H54 (cell line): ENCODE results near the gene P4HTM.
A peak's percentile ranks its signal among the peaks of the same experiment; 100 is the strongest.

Source experiments
- DNase-seq: peaks from one replicate; pipeline ENCODE4 v3.0.0; 2011; ENCODE audit warnings: low spot score, mixed read lengths; ENCODE audit not compliant: insufficient read length
- FAIRE-seq: peaks from 3 replicates; lab custom pipeline; 2011; peaks lifted over from hg19 to GRCh38; lab: Jason Lieb, UNC
- POLR2A ChIP-seq: IDR thresholded peaks from 2 replicates; pipeline ENCODE4 v1.6.1; 2011; ENCODE audit warnings: low read depth, mild to moderate bottlenecking, low read length

The P4HTM gene, protein sequence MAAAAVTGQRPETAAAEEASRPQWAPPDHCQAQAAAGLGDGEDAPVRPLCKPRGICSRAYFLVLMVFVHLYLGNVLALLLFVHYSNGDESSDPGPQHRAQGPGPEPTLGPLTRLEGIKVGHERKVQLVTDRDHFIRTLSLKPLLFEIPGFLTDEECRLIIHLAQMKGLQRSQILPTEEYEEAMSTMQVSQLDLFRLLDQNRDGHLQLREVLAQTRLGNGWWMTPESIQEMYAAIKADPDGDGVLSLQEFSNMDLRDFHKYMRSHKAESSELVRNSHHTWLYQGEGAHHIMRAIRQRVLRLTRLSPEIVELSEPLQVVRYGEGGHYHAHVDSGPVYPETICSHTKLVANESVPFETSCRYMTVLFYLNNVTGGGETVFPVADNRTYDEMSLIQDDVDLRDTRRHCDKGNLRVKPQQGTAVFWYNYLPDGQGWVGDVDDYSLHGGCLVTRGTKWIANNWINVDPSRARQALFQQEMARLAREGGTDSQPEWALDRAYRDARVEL

DNA sequence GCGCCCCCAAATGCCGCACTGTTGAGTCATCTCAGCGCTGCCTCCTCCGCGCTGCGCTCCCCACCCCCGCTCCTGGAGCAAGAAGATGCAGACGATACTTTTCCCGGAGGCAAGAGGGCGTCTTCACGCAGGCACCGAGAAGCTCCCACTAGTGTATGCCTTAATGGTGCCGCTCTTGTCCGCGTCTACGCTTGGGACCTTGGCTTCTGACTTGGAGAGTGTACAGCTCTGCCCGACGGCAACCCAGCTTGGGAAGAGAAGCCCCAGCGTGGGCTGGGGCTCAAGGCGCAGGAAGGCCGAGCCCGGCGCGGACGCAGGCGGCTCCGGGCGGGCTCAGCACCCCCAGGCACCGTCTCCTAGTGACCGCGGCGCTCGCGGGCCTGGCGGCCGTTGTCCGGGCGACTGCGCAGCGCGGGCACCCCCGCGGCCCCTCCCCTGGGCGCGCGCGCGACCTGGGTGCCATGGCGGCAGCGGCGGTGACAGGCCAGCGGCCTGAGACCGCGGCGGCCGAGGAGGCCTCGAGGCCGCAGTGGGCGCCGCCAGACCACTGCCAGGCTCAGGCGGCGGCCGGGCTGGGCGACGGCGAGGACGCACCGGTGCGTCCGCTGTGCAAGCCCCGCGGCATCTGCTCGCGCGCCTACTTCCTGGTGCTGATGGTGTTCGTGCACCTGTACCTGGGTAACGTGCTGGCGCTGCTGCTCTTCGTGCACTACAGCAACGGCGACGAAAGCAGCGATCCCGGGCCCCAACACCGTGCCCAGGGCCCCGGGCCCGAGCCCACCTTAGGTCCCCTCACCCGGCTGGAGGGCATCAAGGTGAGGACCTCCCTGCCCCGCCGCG lies at the start of gene P4HTM:
Gene P4HTM (plus strand): TSS at position 446 of the 840 bp plus-strand sequence. CDS start 16 bp downstream, at position 462.
- peak; percentile 55 for TF ChIP-seq POLR2A
- FAIRE-seq (no peak), DNase-seq (peak; percentile 94)

DNA sequence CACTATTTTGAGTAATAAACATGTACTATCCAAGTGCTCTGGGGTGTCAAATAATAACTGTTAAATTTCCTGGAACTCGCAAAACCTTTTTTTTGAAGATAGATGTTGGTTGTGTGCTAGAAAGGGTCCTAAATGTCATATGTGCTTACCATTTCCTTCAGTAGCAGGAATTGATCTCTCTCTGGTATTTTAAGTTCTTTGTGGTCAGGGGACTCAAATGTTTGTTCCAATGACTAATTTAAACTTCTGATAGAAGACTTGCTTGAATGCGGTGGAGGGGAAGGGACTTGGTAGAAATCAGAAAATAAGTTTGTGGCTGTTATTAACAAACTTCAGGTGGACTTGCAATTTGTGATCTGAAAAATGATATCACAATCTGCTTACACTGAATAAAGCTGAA lies 44.6 kb upstream of the P4HTM start:
- FAIRE-seq (no peak), DNase-seq (no peak)
- no peak for TF ChIP-seq POLR2A

DNA sequence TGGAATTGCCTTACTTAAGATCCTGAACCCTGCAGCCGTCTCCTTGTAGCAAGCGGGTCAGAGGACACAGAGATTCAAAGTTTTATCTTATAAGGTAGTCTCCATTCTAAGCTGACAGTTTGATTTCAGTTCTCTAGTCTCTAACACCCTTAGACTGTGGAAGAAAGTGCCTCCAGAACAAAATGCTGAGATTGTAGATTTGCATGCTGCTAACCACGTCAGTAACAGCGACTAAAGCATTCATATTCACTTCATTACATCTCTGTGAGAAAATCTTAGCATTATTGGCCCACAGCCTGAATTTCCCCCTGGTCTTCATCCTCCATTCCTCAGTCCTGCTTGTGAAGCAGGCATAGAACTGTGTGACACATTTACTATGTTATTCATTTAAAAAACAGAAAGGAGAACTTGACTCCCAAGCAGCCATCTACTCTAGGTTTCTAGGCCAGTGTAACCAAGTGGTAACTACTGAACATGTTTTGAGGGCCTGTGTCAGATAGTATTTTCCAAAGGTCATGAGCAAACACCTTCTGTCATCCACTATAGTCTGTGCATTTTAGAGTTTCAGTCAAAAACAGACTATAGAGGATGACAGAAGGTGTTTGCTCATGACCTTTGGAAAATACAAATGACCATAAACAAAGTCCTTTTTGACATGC lies 44.0 kb upstream of the P4HTM start:
- DNase-seq (no peak), FAIRE-seq (no peak)
- TF ChIP-seq POLR2A, result no peak

DNA sequence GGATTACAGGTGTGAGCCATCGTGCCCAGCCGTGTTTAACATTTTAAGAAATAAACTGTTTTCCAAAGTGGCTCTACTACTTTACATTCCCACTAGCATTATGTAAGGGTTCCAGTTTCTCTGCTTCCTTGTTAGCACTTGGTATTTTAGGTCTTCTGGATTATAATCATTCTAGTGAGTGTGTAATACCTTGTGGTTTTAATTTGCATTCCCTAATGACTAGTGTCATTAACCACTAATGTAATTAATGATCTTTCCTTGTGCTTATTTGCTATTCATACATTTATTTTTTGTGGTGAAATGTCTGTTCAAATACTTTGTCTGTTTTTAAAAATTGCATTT lies 40.7 kb upstream of the P4HTM start:
- FAIRE-seq (no peak), DNase-seq (no peak)
- no peak for TF ChIP-seq POLR2A

DNA sequence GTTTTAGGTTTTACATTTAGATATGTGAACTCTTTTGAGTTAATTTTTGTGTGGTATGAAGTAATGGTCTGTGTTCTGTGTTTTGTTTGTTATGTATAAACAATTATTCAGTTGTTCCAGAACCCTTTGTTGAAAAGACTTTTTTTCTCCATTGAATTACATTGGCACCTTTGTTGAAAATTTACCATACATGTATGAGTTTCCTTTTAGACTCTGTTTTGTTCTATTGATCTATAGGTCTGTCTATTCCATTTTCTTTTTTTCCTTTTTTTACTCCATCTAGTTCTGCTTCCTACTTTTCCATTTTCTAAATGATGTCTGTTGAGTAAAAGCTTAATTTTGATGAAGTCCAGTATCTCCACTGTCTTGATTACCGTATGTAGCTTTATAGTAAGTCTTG lies 40.0 kb upstream of the P4HTM start:
- FAIRE-seq (no peak), DNase-seq (no peak)
- no peak for TF ChIP-seq POLR2A

DNA sequence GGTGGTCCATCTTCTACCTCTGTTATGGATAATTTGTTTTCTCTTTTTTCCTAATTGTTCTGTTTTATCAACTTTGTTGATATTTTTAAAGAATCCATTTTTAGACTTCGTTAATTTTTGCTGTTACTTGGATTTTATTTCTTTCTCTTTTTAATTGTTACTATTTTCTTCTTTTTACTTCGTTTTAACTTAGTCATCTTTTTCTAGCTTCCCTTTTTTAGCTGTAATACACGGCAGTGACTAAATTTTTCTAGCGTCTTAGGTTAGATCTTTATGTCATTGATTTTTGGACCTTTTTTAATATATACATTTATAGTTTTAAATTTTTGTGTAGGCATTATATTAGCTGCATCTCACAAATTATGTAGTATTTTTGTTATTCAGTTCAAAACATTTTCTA lies 38.3 kb upstream of the P4HTM start:
- no peak for DNase-seq
- no peak for TF ChIP-seq POLR2A
- no peak for FAIRE-seq

DNA sequence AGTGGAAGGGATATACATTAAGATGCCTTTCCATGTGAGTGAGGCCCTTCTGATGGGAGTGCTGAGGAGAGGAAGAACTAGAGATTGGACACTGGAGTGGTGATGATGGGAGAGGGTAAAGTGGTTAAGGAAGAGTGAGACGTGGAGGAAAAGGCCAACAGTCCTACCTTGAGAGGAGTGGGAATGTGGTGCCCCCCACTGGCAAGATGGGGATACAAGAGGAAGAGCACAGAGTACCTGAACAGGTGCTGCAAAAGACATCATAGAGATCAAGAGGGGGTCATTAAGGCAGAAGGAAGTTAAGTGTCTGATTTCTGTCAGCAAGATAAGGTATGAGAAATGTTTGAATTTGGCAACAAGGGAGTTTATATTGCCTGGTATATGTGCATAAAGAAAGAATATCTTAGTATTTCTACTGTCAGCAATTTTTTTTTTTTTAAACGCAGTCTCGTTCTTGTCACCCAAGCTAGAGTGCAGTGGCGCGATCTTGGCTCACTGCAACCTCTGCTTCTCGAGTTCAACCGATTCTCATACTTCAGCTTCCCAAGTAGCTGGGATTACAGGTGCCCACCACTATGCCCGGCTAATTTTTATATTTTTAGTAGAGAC lies 37.4 kb upstream of the P4HTM start:
- no peak for TF ChIP-seq POLR2A
- FAIRE-seq (peak; percentile 61), DNase-seq (no peak)

DNA sequence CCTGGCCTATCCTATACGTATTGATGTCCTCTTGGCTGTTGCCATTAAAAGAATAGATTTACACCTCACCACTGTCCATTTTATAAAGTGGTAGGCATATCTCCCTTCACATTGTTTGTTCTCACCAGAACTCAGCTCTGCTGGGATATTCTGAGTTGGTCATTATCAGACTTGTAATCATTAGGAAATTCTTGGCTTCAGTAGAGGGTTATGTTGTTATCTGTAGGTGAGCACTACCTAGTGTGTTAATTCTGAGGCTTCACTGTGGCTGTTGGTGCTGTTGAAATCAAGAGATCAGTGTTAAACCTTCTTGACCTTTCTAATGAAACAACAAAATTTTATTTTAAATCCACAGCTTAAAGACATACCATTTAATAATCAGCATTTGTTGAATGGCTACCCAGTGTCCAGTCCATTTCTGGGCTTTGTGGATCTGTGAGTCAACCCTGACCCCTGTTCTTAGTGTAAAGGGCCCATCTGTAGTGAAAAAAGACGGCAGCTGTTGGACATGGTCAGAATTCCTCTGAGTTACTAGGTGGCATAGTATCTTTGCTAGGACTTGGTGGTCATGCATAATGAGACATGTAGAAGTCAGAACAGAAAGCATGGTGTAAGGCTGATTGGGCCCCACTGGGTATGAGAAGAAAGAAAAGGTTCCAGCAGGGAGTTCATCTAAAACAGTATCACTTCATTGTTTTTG lies 32.9 kb upstream of the P4HTM start:
- no peak for TF ChIP-seq POLR2A
- FAIRE-seq, result no peak
- no peak for DNase-seq

DNA sequence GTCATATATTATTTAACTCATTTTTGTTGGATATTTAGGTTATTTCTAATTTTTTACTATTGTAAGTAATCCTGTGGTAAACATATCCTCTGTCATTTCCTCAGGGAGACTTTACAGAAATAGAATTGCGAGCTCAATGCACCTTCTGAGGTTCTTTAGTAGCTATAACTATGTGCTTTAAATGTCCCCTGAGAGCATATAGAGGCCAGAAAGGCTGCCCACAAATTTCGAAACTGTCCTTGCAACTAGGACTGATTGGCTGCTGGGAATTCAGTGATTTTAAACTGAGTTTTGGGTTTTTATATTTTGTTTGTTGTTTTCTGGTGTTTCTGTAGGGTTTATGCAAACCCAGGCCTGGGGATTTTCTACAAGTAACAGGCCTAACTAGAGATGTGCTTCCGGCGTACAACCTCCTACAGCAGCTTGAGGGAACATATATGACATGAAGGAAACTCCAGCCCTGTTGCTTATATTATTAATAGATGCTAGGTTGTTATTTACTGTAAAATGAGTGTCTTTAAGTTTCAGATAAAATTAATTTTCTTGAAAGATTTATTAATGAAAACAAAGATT lies 29.1 kb upstream of the P4HTM start:
- DNase-seq, result no peak
- TF ChIP-seq POLR2A, result no peak
- FAIRE-seq, result no peak

DNA sequence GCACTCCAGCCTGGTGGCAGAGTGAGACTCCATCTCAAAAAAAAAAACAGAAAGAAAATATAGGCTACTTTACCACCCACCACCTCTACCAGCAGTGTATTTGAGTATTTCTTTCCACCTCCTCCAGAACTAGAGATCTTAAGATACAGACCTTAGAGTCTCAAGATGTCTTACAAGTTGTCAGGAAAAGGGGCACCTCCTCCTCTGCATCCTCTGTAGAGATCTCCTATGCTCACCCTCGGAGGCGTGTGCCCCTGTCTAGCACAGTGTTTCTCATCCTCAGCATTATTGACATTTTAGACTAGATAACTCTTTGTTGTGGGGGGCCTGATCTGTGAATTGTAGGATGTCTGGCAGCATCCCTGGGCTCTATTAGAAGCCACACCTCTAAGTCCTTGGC lies 27.7 kb upstream of the P4HTM start:
- DNase-seq (no peak), FAIRE-seq (no peak)
- TF ChIP-seq POLR2A, result no peak

DNA sequence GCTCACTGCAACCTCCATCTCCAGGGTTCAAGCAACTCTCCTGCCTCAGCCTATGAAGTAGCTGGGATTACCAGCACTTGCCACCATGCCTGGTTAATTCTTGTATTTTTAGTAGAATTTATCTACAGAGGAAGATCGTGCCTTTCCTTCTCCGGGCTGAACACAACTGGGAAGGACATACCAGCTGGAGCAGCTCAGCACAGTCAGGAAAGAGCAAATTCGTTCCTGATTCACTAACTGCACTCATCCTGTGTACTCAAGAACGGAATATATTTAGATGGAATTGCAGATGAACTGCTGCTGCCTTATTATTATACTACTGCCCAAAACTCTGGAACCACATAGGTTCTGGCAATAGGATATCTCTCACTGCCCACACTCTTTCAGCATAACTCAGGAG lies 27.1 kb upstream of the P4HTM start:
- TF ChIP-seq POLR2A, result no peak
- DNase-seq (no peak), FAIRE-seq (no peak)

DNA sequence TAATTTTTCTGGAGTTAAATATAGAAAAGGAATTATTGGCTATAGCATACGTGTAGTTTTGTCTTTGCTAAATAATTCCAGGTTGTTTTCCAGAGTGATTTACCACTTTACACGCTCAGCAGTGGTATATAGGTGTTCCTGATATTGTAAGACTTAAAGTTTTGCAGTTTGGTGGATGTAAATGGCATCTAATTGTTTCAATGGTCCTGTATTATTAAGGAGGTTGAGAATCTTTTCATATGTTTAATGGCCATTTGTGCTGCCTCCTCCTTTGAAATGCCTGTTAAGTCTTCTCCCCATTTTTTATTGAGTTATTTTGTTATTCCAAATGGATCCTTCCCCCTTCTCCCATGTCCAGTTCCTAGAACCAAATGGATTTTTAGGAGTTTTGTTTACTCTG lies 26.4 kb upstream of the P4HTM start:
- no peak for FAIRE-seq
- TF ChIP-seq POLR2A, result no peak
- no peak for DNase-seq

DNA sequence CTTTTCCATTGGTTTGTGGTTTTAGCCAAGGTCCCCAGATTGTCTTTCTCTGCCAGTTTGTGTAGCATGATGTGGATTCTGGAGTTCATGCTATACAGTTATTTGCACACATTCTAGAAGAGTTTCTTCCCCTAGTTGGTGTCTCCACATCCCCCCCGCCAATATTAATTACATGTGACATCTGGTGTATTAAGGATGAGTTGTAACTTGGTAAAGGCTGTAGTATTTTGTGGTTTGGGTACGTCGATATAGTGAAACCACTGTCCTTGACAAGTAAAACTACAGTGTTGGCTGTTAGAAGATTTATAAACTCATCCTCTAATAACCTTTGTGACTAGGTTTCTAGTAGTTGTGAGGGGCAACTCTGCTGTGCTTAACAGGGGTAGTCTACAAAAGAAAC lies 23.7 kb upstream of the P4HTM start:
- FAIRE-seq, result no peak
- no peak for TF ChIP-seq POLR2A
- DNase-seq, result no peak
